A549 (cell line): Measurements from ENCODE around the gene ATP5MK. TPM values are rescaled to one million over a fixed set of nuclear protein-coding genes. Genes with fewer than 3 reads are reported as not detected.

Experiments used
- ATAC-seq, 2 experiments: fragments of 200-7000 bp in 1 of 2; fragments of >200 bp in 1 of 2; cut with Nextera tagmentation in 1 of 2; cut with Tn5 transposase in 1 of 2; 3 replicates each; pipeline versions ENCODE4 v1.8.0 to v1.9.1; 2018 to 2020; ENCODE audit warnings: mild to moderate bottlenecking in 1 of 2, moderate library complexity in 1 of 2
- CTCF ChIA-PET: fragments of 300-600 bp; sonication (Branson Sonifier 250); formaldehyde crosslinking; extraction: SDS; loops from one replicate; lab custom pipeline; 2021; ENCODE audit warnings: antibody characterized with exemption, inconsistent platforms; lab: Yijun Ruan, JAX
- POLR2A ChIA-PET: fragments of 350-600 bp; formaldehyde crosslinking; extraction: SDS; loops from one replicate; lab custom pipeline; 2021; ENCODE audit warnings: antibody characterized with exemption, inconsistent platforms; lab: Yijun Ruan, JAX
- DNase-seq, 2 experiments: peaks; one replicate each; pipeline versions ENCODE4 v3.0.0 to v3.0.0-alpha.2; 2011 to 2016; ENCODE audit warnings: low read depth in 1 of 2, low spot score in 1 of 2
- FAIRE-seq: peaks from 2 replicates; lab custom pipeline; 2011; peaks lifted over from hg19 to GRCh38; lab: Jason Lieb, UNC
- H3K27ac ChIP-seq, 2 experiments: fragments of >200 bp; sonication (Bioruptor Twin); formaldehyde crosslinking; 3 replicates each; pipeline ENCODE4 v1.5.1; 2016 to 2017
- H3K4me1 ChIP-seq: fragments of >200 bp; sonication (Bioruptor Twin); formaldehyde crosslinking; 3 replicates; pipeline ENCODE4 v1.6.1; 2016
- H3K4me2 ChIP-seq: fragments of >200 bp; sonication (Bioruptor Twin); formaldehyde crosslinking; 3 replicates; pipeline ENCODE4 v1.6.1; 2016
- H3K4me3 ChIP-seq: fragments of >200 bp; sonication (Bioruptor Twin); formaldehyde crosslinking; 3 replicates; pipeline ENCODE4 v1.5.1; 2016
- H3K9me3 ChIP-seq: fragments of >200 bp; sonication (Bioruptor Twin); formaldehyde crosslinking; 3 replicates; pipeline ENCODE4 v1.6.1; 2016
- BHLHE40 ChIP-seq: IDR thresholded peaks from 2 replicates; pipeline ENCODE4 v1.6.1; 2012; ENCODE audit warnings: low read depth, low read length, inconsistent platforms
- CBX8 ChIP-seq: fragments of 200-600 bp; sonication (generic); IDR thresholded peaks from 2 replicates; pipeline ENCODE4 v1.6.1; 2016
- CEBPB ChIP-seq, 2 experiments: fragments of >200 bp in 1 of 2; sonication (Bioruptor Twin) in 1 of 2; formaldehyde crosslinking in 1 of 2; IDR thresholded peaks; 2 replicates each; pipeline ENCODE4 v1.6.1; 2012 to 2016
- E2F6 ChIP-seq: IDR thresholded peaks from 2 replicates; pipeline ENCODE4 v1.6.1; 2012; ENCODE audit warnings: low read depth, borderline replicate concordance
- EHMT2 ChIP-seq: fragments of 200-600 bp; sonication (generic); IDR thresholded peaks from 2 replicates; pipeline ENCODE4 v1.6.1; 2016; ENCODE audit warnings: antibody characterized with exemption, low read depth, mild to moderate bottlenecking, moderate library complexity
- FOSB ChIP-seq: fragments of 250-450 bp; sonication (Bioruptor Pico); IDR thresholded peaks from 2 replicates; pipeline ENCODE4 v1.5.0; 2020; ENCODE audit warnings: mild to moderate bottlenecking, moderate library complexity
- FOSL2 ChIP-seq, 2 experiments: fragments of 450-650 bp in 1 of 2; fragments of >200 bp in 1 of 2; sonication (Bioruptor Twin) in 1 of 2; formaldehyde crosslinking; IDR thresholded peaks; 2 replicates each; pipeline versions ENCODE4 v1.5.0 to v1.6.1; 2016 to 2020; ENCODE audit warnings: mild to moderate bottlenecking in 1 of 2, moderate library complexity in 1 of 2
- GATA3 ChIP-seq: IDR thresholded peaks from 2 replicates; pipeline ENCODE4 v1.6.1; 2012; ENCODE audit warnings: borderline replicate concordance
- HDAC2 ChIP-seq: fragments of 200-600 bp; sonication (generic); IDR thresholded peaks from 2 replicates; pipeline ENCODE4 v1.6.1; 2016
- HOXB5 ChIP-seq: fragments of 250-450 bp; sonication (Bioruptor Pico); IDR thresholded peaks from 2 replicates; pipeline ENCODE4 v1.5.0; 2020; ENCODE audit warnings: mild to moderate bottlenecking, moderate library complexity
- JUN ChIP-seq, 2 experiments: fragments of >200 bp; sonication (Bioruptor Twin); formaldehyde crosslinking; IDR thresholded peaks; 2 replicates in 1 of 2; 3 replicates in 1 of 2; pipeline ENCODE4 v1.6.1; 2016 to 2017
- KDM5A ChIP-seq: fragments of 200-600 bp; sonication (generic); IDR thresholded peaks from 2 replicates; pipeline ENCODE4 v1.6.1; 2016; ENCODE audit warnings: antibody characterized with exemption, mild to moderate bottlenecking
- MAX ChIP-seq: IDR thresholded peaks from 2 replicates; pipeline ENCODE4 v1.6.1; 2012
- NPAS2 ChIP-seq: fragments of 250-450 bp; sonication (Bioruptor Pico); IDR thresholded peaks from 2 replicates; pipeline ENCODE4 v1.8.0; 2022; ENCODE audit warnings: mild to moderate bottlenecking, moderate library complexity, borderline replicate concordance
- NR3C1 ChIP-seq: fragments of >200 bp; sonication (Bioruptor Twin); formaldehyde crosslinking; IDR thresholded peaks from 3 replicates; pipeline ENCODE4 v1.6.1; 2017
- PBX3 ChIP-seq: IDR thresholded peaks from 2 replicates; pipeline ENCODE4 v1.6.1; 2012
- PHF8 ChIP-seq: fragments of 200-600 bp; sonication (generic); IDR thresholded peaks from 2 replicates; pipeline ENCODE4 v1.6.1; 2016; ENCODE audit warnings: low read depth, mild to moderate bottlenecking, antibody characterized with exemption, moderate library complexity, borderline replicate concordance
- POLR2A ChIP-seq: IDR thresholded peaks from 2 replicates; pipeline ENCODE4 v1.6.1; 2012; ENCODE audit warnings: mild to moderate bottlenecking, low read length
- POLR2AphosphoS2 ChIP-seq: conservative IDR thresholded peaks from 2 replicates; pipeline ENCODE4 v1.6.1; 2012; ENCODE audit warnings: low read length, improper control_type of control experiment, inconsistent platforms
- RAD21 ChIP-seq, 2 experiments: fragments of >200 bp in 1 of 2; sonication (Bioruptor Twin) in 1 of 2; formaldehyde crosslinking in 1 of 2; IDR thresholded peaks in 1 of 2; conservative IDR thresholded peaks in 1 of 2; 2 replicates in 1 of 2; 3 replicates in 1 of 2; pipeline ENCODE4 v1.6.1; 2012 to 2018; ENCODE audit warnings: inconsistent platforms in 1 of 2
- RFX5 ChIP-seq: fragments of 450-650 bp; IDR thresholded peaks from 2 replicates; pipeline ENCODE4 v1.7.1; 2014; ENCODE audit warnings: antibody characterized with exemption, mild to moderate bottlenecking, moderate library complexity
- SMC3 ChIP-seq: fragments of >200 bp; sonication (Bioruptor Twin); formaldehyde crosslinking; IDR thresholded peaks from 3 replicates; pipeline ENCODE4 v1.6.1; 2018; ENCODE audit warnings: inconsistent platforms
- TP53 ChIP-seq: fragments of 250-450 bp; sonication (Bioruptor Pico); IDR thresholded peaks from 2 replicates; pipeline ENCODE4 v1.5.0; 2021; ENCODE audit warnings: mild to moderate bottlenecking, moderate library complexity
- WGBS: methylation state at CpG from one replicate; pipeline ENCODE4 v1.1.6; 2017; ENCODE audit errors: missing lambda C conversion rate; 5-methylcytosine and 5-hydroxymethylcytosine counted together
- polyA plus RNA-seq, 4 experiments: library from polyadenylated mRNA; depleted of rRNA in 3 of 4; stranded (reverse); fragments of >200 nt; fragmentation: RNase III in 1 of 4; extraction: RNeasy Plus Mini Kit Qiagen cat#74134 plus additional on column Dnase treatment in 1 of 4; gene quantifications; 2 replicates in 3 of 4; 3 replicates in 1 of 4; pipeline ENCODE4 v1.2.3, GENCODE V29; 2011 to 2017
- TF ChIP-seq, protein P1 (sequence below): fragments of >200 bp; sonication (Bioruptor Twin); formaldehyde crosslinking; IDR thresholded peaks from 3 replicates; pipeline ENCODE4 v1.6.1; 2016
- TF ChIP-seq, protein P2 (sequence below): fragments of 250-450 bp; sonication (Bioruptor Pico); IDR thresholded peaks from 2 replicates; pipeline ENCODE4 v1.5.0; 2021; ENCODE audit warnings: mild to moderate bottlenecking, moderate library complexity, borderline replicate concordance

ATP5MK gene
- polyA plus RNA-seq, 2 of the 4 experiments (the other 2 are of a cell fraction) = 492 to 682 TPM

DNA sequence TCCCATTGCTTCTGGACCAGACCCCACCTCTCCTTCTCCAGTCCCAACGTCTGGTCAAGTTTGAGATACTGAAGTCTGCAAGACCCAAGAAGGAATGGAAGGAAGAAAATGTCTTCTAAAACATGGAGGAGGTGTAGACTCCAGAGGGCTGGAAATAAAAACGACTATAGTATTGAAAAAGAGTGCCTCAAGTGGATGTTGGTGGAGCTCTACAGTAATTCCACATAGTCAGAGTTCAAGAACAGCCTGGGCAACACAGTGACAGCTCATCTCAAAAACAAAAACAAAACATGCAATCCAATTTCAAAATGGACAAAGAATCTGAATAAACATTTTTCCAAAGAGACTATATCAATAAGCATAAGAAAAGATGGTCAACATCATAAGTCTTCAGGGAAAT, 43.0 kb downstream of the ATP5MK start:
- WGBS = 38% methylated on average over 2 of the region's 2 CpGs
- FAIRE-seq = no peak
- ATAC-seq = no peak
- peaks cover 10% of the 10 kb centered on the region; the same call in 2 of the 3 replicates for H3K4me1 ChIP-seq
- TF ChIP-seq HOXB5 (CRISPR knock-in tag) = no peak
- TF ChIP-seq SMC3 = no peak
- TF ChIP-seq CEBPB (IDR thresholded peaks at IDR 0.05) = no peak
- TF ChIP-seq PBX3 = no peak
- no peak for TF ChIP-seq EHMT2
- TF ChIP-seq NR3C1 = no peak
- TF ChIP-seq HDAC2 = no peak
- TF ChIP-seq, all 56 proteins: peak for 0
- DNase-seq = peak in 1 of 2 experiments; percentile 37
- Histone ChIP-seq H3K4me2 (no peak overlapping the region), H3K27ac (no peak overlapping the region), H3K4me3 (no peak overlapping the region), H3K9me3 (no peaks in the 10 kb centered on the region)
- POLR2A ChIA-PET = interaction anchor here (1.0 kb wide), 1 partner anchor 15 kb away, joined by 3 read pairs; no protein-coding TSS in a partner anchor
- CTCF ChIA-PET = interaction anchor here (1.6 kb wide), 1 partner anchor 19 kb away, joined by 5 read pairs; no protein-coding TSS in a partner anchor

- Histone ChIP-seq H3K4me1 (peaks cover 10% of the 10 kb centered on the region; the same call in 2 of the 3 replicates), H3K9me3 (no peaks in the 10 kb centered on the region), H3K27ac (peak within 1 kb of the TSS; percentile 88 to 97), H3K4me2 (peak within 1 kb of the TSS; percentile 84), H3K4me3 (peak within 1 kb of the TSS; percentile 76)
- FAIRE-seq (no peak), DNase-seq (peak; percentile 85 to 90), ATAC-seq (peak; percentile 97 to 98)
- TF ChIP-seq KDM5A (no peak), FOSB (CRISPR knock-in tag) (no peak), RFX5 (no peak), E2F6 (peak; percentile 97), TP53 (CRISPR knock-in tag) (no peak), GATA3 (0 out of 2 replicates have a peak, but pooled peaks have one; percentile 11), RAD21 (conservative IDR thresholded peaks at IDR 0.05 in 1 of 2, IDR thresholded peaks at IDR 0.05 in 1 of 2) (no peak), POLR2AphosphoS2 (no peak), HOXB5 (CRISPR knock-in tag) (peak; percentile 35; the same call in 1 of the 2 replicates), POLR2A (peak; percentile 71), NPAS2 (CRISPR knock-in tag) (no peak), JUN (IDR thresholded peaks at IDR 0.05) (peak; percentile 55 to 58; a peak in 3 of 5 replicates), BHLHE40 (no peak), CBX8 (no peak), FOSL2 (IDR thresholded peaks at IDR 0.05) (no peak), FOSL2 (CRISPR knock-in tag; IDR thresholded peaks at IDR 0.05) (peak; percentile 69), MAX (peak; percentile 82), PHF8 (peak; percentile 9; the same call in 1 of the 2 replicates)
- TF ChIP-seq, protein P1, sequence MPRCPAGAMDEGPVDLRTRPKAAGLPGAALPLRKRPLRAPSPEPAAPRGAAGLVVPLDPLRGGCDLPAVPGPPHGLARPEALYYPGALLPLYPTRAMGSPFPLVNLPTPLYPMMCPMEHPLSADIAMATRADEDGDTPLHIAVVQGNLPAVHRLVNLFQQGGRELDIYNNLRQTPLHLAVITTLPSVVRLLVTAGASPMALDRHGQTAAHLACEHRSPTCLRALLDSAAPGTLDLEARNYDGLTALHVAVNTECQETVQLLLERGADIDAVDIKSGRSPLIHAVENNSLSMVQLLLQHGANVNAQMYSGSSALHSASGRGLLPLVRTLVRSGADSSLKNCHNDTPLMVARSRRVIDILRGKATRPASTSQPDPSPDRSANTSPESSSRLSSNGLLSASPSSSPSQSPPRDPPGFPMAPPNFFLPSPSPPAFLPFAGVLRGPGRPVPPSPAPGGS = peak; percentile 39; the same call in 1 of the 3 replicates
- TF ChIP-seq, protein P2, sequence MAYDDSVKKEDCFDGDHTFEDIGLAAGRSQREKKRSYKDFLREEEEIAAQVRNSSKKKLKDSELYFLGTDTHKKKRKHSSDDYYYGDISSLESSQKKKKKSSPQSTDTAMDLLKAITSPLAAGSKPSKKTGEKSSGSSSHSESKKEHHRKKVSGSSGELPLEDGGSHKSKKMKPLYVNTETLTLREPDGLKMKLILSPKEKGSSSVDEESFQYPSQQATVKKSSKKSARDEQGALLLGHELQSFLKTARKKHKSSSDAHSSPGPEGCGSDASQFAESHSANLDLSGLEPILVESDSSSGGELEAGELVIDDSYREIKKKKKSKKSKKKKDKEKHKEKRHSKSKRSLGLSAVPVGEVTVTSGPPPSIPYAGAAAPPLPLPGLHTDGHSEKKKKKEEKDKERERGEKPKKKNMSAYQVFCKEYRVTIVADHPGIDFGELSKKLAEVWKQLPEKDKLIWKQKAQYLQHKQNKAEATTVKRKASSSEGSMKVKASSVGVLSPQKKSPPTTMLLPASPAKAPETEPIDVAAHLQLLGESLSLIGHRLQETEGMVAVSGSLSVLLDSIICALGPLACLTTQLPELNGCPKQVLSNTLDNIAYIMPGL = no peak
- ChIA-PET CTCF (interaction anchor here (0.8 to 2.3 kb wide), 4 partner anchors 10 to 17 kb away, joined by 3 to 12 read pairs (median 4); no protein-coding TSS in a partner anchor), POLR2A (interaction anchor here (0.9 to 2.6 kb wide), 3 partner anchors 10 to 18 kb away, joined by 4 to 8 read pairs (median 6); partner anchors contain the start of gene TAF5)
- 1% methylated on average over 54 of the region's 82 CpGs for WGBS
Observed at GRCh38 chr10:103350517-103351260, 45.6 kb downstream of the ATP5MK start, which contains the start of gene PCGF6. TSS of gene PCGF6 (minus strand) at chr10:103351140. CDS start at chr10:103351066, 74 bp downstream.
